ENCODE results near the gene BICD1.

The BICD1 gene

GRCh38 chr12:32285489-32285888 lies 178.8 kb downstream of the BICD1 start:
- DNase-seq: no peak

DNA sequence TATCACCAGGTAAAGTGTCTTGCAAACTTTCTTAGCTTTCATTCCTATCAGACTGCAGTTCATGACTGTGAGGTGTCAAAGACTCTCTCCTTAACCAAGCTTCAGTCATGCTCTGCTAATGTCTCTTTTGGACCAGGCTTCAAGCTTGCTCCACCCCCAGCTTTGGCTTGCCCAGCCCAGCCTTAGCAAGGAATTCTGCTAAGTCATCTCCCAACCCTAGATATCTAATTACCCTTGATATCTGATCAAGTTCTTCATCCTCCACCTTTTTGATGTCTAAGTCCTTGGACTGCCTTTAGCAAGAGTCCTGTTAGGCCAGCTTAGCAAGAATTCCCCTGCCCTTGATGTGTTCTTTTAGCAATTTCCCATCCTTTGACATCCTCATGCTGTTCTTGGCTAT lies 183.8 kb downstream of the BICD1 start:
- no peak for DNase-seq

- no peak for DNase-seq
Measured at GRCh38 chr12:32292151-32292550, 185.5 kb downstream of the BICD1 start.

- DNase-seq: no peak
Measured at GRCh38 chr12:32293808-32294419, 187.3 kb downstream of the BICD1 start.

- DNase-seq: no peak
Measured at GRCh38 chr12:32296567-32296966, 189.9 kb downstream of the BICD1 start.

DNA sequence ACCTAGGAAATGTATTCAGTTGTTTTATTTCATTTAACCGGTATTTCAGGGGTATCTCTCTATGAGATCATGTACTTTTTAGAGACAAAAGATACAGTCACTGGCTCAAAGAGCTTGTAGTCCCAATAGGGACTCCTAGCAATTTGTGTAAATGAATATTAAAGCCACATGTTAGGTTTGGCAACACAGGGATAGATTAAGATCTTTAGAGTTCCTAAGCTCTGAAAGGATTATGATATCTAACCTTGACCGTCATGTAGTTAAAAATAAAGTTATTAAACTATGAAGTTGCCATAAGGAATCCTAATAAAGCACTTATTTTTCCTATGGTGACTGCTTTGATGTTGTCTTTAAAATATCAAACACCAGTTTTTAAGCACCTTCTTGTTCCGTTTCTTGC lies 192.3 kb downstream of the BICD1 start:
- no peak for DNase-seq

GRCh38 chr12:32301216-32301615 lies 194.6 kb downstream of the BICD1 start:
- DNase-seq: no peak

- DNase-seq: peak; percentile 43
Measured at GRCh38 chr12:32302218-32303173, 195.8 kb downstream of the BICD1 start.

DNA sequence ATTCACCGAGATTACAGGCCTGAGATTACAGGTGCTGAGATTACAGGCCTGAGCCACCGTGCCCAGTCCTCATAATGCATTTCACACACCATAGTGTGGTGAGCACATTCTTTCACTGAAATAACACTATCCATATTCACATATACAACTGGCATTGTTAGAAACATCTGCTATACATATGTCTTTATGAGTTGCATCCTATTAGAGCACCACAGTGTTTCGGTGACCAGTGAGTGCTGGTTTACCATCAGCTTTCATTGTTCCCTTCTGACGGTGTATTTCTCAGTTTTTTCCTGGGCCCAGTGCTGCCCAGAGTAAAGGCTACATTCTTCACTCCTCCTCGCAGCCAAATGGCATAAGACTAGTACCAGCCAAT lies 196.5 kb downstream of the BICD1 start:
- DNase-seq: no peak

DNA sequence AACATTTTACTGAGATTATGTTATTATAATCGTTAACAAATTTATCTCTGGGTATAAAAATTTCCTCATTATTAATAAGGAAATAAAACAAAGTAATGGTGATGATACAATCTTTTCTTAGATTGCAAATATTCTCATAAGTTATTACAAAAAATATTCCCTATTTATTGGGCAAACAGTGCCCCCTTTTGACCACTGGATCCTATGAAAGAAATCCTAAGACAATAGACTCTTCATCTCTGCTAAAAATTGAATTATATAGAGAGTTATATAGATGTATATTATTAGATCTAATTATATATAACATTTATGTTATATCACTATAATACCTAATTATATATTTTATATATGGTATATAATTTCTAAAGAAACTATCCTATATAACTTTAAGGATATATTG lies 198.5 kb downstream of the BICD1 start:
- DNase-seq: no peak

GRCh38 chr12:32307326-32307725 lies 200.7 kb downstream of the BICD1 start:
- DNase-seq: no peak

GRCh38 chr12:32309811-32310736 lies 203.4 kb downstream of the BICD1 start:
- DNase-seq: peak; percentile 69

DNA sequence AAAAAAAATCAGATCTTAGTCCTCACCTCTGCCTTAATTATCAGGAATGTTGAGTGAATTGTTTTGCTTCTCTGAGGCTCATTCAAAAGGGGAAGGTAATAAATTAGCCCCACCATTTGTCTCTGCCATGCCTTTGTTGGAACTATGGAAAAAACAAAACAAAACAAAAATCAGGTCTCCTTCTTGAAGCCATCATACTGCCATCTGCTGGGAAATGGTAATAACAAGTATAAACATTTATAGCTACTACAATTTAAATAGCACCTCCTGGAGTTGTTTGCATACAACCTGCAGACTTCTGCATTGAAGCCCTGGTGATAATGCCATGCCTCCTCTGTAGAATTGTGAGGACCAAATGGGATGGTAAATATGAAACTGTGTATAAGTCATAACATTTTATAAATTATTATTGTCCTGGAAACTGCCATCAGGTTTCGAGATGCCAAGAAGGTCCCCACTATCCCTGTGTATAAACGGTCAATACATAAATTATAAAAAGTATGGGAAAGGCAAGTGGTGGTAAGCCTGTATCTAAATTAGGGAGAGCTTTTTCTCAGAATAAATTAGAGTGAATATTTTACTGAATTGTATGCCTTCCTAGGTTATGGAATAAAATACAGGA lies 205.5 kb downstream of the BICD1 start:
- DNase-seq: peak; percentile 65

- no peak for DNase-seq
Measured at GRCh38 chr12:32322354-32322753, 215.7 kb downstream of the BICD1 start.

GRCh38 chr12:32331133-32331532 lies 224.5 kb downstream of the BICD1 start:
- no peak for DNase-seq

DNA sequence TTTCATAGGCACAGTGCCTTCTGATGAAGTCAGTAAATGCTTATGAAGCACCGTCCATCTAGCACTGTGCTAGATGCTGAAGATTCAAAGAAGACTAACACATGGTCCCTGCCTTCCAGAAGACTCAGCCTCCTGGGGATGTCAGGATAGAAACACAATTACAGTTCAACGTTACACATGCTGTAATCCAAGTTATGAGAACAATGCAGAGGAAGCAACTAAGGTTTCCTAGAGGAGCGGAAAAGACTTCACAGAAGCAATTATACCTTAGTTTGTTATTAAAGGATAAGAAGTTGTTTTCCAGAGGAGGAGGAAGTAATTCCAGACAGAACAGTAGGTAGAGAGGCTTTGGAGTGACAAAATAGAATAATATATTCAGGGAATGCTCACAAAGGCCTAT lies 225.8 kb downstream of the BICD1 start:
- no peak for DNase-seq

DNA sequence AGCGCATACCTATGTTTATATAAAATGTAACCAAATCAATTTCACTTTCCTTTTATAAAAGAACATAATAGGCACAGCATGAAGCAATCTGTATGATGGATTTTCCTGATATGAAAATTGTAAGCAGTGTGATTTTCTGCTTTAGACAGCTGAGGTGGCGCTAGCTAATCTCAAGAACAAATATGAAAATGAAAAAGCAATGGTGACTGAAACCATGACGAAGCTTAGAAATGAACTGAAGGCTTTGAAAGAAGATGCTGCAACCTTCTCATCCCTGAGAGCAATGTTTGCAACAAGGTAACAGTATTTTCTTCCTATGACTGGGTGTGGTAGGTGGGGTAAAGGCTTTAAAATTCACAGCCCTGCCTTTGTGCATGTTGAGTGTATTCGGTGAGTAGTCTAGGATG lies 227.7 kb downstream of the BICD1 start:
- DNase-seq: peak; percentile 5

- DNase-seq: no peak
Measured at GRCh38 chr12:32336261-32336660, 229.6 kb downstream of the BICD1 start.

DNA sequence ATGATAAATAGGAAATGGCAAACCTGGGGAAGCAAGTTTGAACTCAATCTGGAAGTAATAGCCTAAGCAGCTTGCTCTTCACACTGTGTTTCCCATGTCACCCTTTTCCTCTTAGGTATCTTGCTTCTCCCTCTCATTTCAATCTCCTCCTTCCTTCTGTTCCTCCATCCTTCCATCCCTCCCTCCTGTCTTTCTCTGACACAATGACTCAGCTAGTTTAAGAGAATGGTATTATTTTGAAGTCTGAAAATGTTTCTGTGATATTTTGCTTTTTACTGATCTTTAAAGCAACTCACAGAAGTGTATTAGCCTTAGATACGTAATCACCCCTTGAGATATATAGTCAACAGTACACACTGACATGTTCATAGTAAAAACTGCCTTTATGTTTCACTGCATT lies 236.8 kb downstream of the BICD1 start:
- no peak for DNase-seq

- no peak for DNase-seq
Measured at GRCh38 chr12:32344047-32344446, 237.4 kb downstream of the BICD1 start.

DNA sequence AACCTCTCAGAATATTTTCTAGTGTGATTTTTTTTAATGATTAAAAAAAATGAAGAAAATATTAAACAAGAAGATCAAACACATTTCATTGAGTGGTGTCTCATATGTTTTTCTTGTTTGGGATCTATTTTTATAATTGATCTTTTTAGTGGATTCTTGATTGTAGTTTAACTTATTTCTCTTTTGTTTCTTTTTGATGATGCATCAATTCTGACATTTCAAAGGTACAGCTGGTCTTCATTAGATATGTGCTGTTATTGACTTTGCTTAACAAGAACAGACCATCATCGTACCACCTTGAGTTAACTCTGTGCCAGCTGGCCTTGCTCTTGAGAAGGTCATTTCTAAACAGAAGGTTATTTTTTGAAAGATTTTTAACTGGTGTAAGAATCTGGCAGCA lies 246.9 kb downstream of the BICD1 start:
- DNase-seq: no peak

DNA sequence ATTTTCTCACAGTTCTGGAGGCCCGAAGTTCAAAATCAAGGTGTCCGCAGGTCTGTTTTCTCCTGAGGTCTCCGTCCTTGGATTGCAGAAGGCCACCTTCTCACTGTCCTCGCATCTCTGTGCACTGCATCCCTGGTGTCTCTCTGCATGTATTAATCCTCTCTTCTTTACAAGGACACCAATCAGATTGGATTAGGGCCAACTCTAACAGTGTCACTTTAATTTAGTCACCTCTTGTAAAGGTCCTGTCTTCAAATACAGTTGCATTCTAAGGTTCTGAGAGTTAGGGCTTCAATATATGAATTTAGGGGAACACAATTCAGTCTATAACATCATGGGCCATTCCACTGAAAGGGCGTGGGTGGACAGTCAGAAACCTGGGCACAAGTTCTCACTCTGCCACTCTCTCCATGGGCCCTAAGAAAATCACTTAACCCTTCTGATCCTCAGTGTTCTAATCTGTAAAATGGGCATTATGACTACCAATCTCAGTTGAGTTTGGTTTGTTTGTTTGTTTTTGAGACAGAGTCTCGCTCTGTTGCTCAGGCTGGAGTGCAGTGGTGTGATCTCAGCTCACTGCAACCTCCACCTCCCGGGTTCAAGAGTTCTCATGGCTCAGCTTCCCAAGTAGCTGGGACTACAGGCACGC lies 251.1 kb downstream of the BICD1 start:
- no peak for DNase-seq

All from COR-L47 (cell line).